Measurements from ENCODE around the gene SAMD10.
"Not testable (repeated sequence)": the region's sequence is repeated elsewhere in the genome, so short reads cannot be mapped to it uniquely, and the experiment has no call there.

The SAMD10 gene

GRCh38 chr20:63940071-63940471 is 39.4 kb downstream of the SAMD10 start:
- DNase-seq, result no peak

DNA sequence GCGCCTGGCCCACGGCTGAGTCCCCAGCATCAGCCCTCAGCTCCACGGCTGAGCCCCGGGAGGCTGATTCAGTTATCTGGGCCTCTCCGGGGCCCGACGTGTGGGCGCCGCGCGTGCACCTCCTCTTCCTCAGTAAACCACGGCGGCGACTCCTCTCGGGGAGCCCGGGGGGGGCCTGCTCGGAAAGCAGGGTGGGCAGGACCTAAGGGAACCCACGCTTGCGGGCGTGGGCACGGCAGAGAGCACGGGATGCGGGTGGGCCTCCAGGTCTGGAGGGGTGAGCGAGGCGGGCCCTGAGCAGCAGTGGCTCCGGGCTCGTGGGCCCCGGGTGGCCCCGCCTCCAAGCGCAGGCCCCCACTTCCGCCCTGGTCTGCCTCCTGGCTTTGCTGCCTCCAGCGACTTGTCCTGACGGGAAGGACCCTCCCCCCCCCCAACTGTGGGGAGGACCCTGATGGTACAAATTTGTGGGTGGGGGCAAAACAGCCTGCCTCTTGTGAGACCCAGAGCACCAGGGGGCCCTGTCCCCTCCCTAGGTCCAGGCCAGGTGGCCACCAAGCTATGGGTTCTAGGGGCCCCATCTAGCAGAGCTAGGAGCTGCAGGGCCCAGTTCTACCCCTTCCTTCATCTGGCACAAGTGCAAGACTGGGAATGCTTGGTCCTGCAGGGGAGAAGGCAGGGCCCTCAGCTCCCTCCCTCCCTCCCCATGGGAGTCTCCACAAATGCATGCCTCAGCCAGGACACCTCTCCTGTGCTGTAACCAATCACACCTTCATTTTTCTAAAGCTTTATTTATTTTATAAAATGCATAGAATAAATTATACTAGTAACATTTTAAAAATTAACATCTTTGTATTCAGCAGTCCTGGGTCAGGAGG is 40.1 kb downstream of the SAMD10 start:
- DNase-seq, result no peak

DNA sequence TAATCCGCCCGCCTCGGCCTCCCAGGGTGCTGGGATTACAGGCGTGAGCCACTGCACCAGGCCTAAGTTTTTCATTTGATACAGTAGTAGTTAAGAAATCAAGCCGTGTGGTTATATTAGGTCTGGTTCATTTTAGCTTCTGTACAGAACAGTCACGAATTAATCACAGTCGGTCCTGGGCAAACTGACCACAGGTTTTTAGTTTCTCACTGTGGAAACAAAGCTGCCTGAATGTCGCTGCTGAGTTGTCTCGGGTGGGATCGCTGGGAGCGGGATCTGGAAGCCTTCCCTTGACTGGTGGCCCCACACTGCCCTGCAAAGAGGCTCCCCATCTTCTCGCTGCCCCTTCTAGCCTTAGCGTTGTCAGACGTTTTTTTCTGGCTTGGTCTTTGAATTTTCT is 41.8 kb downstream of the SAMD10 start:
- DNase-seq, result no peak

- DNase-seq, result no peak
Measured at GRCh38 chr20:63935447-63935846, 44.0 kb downstream of the SAMD10 start.

GRCh38 chr20:63934271-63935068 is 45.0 kb downstream of the SAMD10 start:
- no peak for DNase-seq

GRCh38 chr20:63933646-63934045 is 45.8 kb downstream of the SAMD10 start:
- DNase-seq, result no peak

DNA sequence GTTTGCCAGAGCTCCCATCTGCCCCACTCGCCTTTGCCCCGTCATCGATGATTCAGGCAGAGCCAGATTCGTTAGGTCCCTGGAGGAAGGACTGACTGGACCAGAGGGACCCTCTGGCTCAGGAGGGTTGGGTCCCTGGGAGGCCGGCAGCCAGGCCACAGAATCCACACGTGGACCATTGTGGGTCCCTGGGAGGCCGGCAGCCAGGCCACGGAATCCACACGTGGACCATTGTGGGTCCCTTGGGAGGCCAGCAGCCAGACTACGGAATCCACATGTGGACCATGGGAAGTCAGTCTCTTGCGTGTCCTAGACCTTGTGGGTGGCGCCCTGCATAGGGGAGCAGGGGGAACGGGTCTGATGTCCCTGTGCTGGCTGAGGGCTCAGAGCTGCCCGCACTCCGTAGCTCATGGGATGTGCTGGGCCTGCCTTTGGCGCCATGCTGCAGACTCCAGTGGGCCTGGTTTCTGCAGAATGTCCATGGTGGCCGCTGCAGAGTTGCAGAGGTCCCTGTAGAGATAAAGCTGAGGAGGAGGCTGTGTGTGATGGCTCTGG is 46.8 kb downstream of the SAMD10 start:
- DNase-seq, result no peak

- DNase-seq, result no peak
Measured at GRCh38 chr20:63931735-63932134, 47.7 kb downstream of the SAMD10 start.

GRCh38 chr20:63930971-63931553 is 48.4 kb downstream of the SAMD10 start:
- DNase-seq, result no peak

DNA sequence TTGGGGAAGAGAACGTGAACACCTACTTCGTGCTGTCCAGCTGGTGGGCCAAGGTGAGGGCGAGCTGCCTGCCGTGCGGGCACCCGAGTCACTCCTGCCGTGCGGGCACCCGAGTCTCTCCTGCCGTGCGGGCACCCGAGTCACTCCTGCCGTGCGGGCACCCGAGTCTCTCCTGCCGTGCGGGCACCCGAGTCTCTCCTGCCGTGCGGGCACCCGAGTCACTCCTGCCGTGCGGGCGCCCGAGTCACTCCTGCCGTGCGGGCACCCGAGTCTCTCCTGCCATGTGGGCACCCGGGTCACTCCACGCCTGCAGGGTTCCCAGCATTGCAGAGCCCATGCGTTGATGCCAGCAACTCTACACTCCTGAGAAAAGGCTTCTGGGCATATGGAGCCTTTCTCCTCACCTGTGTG is 50.0 kb downstream of the SAMD10 start:
- DNase-seq, result not testable (repeated sequence)

- DNase-seq, result no peak
Measured at GRCh38 chr20:63929071-63929470, 50.4 kb downstream of the SAMD10 start.

DNA sequence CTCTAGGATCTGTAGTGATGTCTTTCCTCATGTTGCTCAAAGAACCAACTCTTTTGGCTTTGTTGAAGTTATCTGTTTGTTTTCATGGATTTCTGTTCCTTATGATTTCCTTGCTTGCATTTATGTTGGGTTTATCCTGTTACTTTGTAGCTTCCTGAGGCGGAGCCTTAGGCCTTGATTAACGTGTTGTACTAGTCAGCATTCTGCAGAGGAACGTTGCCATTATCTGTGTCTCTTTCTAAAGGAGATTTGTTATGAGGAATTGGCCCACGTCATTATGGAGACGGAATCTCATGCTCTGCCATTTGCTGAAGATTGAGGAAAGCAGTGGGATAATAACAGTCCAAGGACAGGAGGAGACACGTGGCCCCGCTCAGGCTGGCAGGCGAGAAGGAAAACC is 53.1 kb downstream of the SAMD10 start:
- no peak for DNase-seq

DNA sequence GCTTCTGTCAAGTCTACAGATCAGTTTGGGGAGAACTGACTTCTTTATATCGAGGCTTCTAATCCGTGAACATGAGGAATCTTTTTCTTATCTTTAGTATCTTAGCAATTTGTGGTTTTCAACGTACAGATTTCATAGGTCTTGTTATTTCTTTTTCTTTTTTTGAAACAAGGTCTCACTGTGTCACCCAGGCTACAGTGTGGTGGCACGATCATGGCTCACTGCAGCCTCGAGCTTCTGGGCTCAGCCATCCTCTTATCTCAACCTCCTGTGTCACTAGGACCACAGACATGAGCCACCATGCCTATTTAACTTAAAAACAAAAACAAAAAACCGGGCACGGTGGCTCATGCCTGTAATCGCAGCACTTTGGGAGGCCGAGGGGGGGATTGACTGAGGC is 55.2 kb downstream of the SAMD10 start:
- DNase-seq, result no peak

Data from NCI-H146 (cell line).